ENCODE data around the gene RIPK1. TPM values are rescaled to one million over a fixed set of nuclear protein-coding genes. Genes with fewer than 3 reads are reported as not detected.

Gene RIPK1
- total RNA-seq, 1 donor from 2014 or later: 17.0 TPM

DNA sequence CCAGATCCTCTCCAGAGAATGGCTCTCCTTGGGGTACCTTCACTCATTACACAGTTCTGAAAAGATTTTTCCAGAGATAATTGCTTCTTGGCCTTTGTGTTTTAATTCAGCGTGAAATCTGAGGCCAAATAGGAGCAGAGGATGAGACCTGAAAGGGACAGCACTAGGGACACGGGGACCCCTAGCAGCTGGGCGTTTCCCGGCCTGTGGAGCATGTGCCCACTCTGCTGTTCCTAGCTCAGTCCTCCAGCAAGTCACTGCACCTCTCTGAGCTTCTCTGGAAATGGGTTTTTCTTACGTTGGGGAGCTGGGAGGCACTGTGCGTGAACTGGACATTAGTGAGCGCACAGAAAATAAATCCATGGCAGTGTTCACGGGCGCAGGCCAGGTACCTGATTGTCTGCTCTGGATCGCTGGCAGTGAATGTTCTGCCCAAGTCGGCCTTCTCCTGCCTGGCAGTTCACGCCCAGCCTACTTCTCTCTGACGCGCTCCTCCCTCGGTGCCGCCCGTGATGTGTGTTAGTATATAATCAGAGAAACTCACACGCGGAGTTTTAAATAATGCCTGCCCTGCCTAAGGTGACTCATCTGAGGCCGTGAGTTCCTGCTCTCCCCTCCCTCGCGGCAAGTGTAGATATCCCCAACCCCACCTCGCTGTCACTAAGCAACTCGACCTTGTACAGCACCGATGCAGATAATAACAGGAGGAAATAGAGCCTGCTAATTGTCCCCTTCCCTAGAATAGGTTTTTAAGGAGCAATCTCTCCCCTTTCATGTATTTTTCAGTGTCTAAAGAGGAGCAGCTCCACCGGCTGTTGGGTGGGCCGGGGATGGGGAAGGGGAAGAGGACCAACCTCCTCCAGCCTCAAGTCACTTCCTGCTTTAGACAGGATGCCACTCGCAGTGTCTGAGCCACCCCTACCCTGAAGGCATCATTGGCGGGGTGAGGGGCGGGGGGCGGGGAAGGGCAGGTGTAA, 91.8 kb downstream of the RIPK1 start:
- H3K4me3 Mint-ChIP-seq: peak overlapping the region; percentile 31
- peaks cover 7% of the 10 kb centered on the region for H3K36me3 Mint-ChIP-seq (ENCODE audit: low read depth)
- H3K27ac Mint-ChIP-seq: no peak overlapping the region
- H3K27me3 Mint-ChIP-seq: peaks cover 49% of the 10 kb centered on the region
- H3K9me3 Mint-ChIP-seq: peaks cover 4% of the 10 kb centered on the region
- intact Hi-C loops (cut with micrococcal nuclease): loop anchor here (5.0 kb wide), 1 partner anchor 977 kb away; the partner anchor contains the start of gene ECI2
- H3K4me1 Mint-ChIP-seq: peaks cover 29% of the 10 kb centered on the region
- peak; percentile 73 for DNase-seq

DNA sequence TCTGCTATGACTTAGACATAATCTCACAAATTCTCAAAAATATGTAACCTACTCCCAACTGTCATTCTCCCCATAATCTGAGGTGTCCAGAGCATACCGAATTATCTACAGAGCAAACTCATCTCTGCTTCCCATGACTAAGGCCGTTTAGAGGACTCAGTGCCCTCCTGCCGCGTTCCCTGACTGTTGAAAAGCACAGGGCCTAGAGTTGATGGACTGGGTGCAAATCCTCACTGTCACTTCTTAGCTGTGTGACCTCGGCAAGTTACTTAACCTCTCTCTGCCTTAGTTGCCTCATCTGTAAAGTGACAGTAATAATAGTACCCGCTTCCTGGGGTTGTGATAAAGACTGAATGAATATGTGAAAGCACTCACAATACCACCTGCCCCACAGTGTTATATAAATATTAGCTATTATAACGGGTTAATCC, 93.8 kb downstream of the RIPK1 start:
- H3K4me1 Mint-ChIP-seq: peaks cover 25% of the 10 kb centered on the region
- intact Hi-C loops (cut with micrococcal nuclease): loop anchor here (2.0 kb wide), 1 partner anchor 65 kb away; the partner anchor contains the start of gene TUBB2B
- DNase-seq: no peak
- peaks cover 43% of the 10 kb centered on the region for H3K27me3 Mint-ChIP-seq
- peaks cover 3% of the 10 kb centered on the region for H3K36me3 Mint-ChIP-seq (ENCODE audit: low read depth)
- H3K9me3 Mint-ChIP-seq: peaks cover 4% of the 10 kb centered on the region
- no peak overlapping the region for H3K27ac Mint-ChIP-seq
- H3K4me3 Mint-ChIP-seq: peak overlapping the region; percentile 77

DNA sequence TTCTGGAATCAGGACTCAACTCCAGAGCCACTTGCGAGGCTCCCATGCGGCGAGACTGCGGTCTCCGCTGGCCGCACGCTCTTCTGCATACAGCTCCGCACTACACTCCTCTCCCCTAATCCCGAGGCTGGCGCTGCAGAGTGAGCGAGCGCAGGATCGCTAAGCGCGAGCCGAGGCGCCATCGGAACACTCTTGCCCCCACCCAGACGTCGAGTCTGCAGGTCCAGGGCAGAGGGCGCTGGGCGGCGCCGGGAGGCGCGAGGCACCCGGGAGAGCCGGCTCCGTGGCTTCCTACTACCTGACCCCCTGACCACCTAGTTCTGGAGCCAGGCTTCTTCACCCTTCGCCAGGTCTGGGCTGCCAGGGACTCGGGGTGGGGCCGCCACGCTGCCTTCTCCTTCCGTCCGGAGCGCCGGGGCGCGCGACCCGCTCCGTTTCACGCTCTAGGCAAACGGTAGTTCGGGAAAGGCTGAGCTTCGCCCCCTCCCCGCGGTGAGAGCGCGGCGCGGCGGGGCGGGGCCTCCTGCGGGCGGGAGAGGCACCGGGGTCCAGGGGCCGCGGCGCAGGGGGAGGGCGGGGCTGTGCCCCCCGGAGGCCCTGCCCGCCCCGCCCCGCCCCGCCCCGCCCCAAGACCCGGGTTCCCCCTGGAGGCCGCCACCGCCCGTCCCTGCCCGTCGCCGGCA, 94.4 kb downstream of the RIPK1 start:
- intact Hi-C loops (cut with micrococcal nuclease): loop anchor here (2.0 kb wide), 1 partner anchor 64 kb away; the partner anchor contains the start of gene TUBB2B
- no peak overlapping the region for H3K27ac Mint-ChIP-seq
- DNase-seq: peak; percentile 88
- peak overlapping the region; percentile 77 for H3K4me3 Mint-ChIP-seq
- H3K9me3 Mint-ChIP-seq: peaks cover 4% of the 10 kb centered on the region
- H3K36me3 Mint-ChIP-seq (ENCODE audit: low read depth): peaks cover 3% of the 10 kb centered on the region
- peaks cover 25% of the 10 kb centered on the region for H3K4me1 Mint-ChIP-seq
- H3K27me3 Mint-ChIP-seq: peaks cover 46% of the 10 kb centered on the region

DNA sequence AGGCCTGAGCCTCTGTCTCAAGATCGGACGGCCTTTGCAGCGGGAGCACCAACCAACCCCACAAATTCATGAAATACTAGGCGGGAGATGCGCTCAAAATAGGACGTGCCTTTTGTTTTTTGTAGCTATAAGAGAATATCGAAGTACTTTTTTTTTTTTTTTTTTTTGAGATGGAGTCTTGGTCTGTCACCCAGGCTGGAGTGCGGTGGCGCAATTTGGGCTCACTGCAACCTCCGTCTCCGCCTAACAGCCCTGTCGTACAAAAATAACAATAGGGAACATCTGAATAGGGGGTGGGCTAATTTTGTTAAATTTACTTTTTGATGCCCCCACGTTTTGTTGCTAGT, 94.9 kb downstream of the RIPK1 start:
- Mint-ChIP-seq H3K27ac (no peak overlapping the region), H3K4me3 (peak overlapping the region; percentile 77), H3K36me3 (ENCODE audit: low read depth) (peaks cover 3% of the 10 kb centered on the region), H3K9me3 (peaks cover 4% of the 10 kb centered on the region), H3K4me1 (peaks cover 23% of the 10 kb centered on the region), H3K27me3 (peaks cover 44% of the 10 kb centered on the region)
- no peak for DNase-seq
- intact Hi-C loops (cut with micrococcal nuclease): loop anchor here (2.0 kb wide), 1 partner anchor 64 kb away; the partner anchor contains the start of gene TUBB2B

DNA sequence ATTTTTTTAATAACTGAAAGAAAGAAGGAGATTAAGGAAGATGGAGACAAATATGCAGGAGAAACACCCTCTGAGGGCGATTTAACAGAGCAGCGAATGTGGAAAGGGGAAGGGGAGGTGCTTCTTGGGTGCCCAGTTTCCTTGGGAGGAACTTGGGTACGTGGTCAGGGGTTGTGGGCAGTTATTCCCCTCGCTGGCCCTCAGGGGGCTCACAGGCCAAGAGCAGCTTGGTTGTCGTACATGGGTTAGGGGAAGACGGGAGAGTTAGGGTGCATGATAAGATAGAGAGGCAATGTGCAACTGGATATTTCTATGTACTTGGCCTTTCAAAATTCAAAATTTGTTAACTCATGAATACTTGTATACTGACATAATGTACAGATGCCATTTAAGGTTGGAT, 96.1 kb downstream of the RIPK1 start:
- no peak overlapping the region for H3K4me3 Mint-ChIP-seq
- intact Hi-C loops (cut with micrococcal nuclease): no loop called here

More for the DNA sequence above, 96.1 kb downstream of the RIPK1 start:
- peaks cover 3% of the 10 kb centered on the region for H3K36me3 Mint-ChIP-seq (ENCODE audit: low read depth)
- peaks cover 21% of the 10 kb centered on the region for H3K4me1 Mint-ChIP-seq
- peaks cover 4% of the 10 kb centered on the region for H3K9me3 Mint-ChIP-seq
- DNase-seq: no peak
- peaks cover 38% of the 10 kb centered on the region for H3K27me3 Mint-ChIP-seq
- no peak overlapping the region for H3K27ac Mint-ChIP-seq

Other genes starting within 250 kb of the RIPK1 start
- gene SERPINB1, start 226.6 kb upstream of the RIPK1 start, total RNA-seq: 76.1 and 79.9 TPM in 2 replicates
- gene SERPINB9, start 165.2 kb upstream of the RIPK1 start, total RNA-seq: 81.3 and 83.8 TPM in 2 replicates
- 33.1 and 36.2 TPM in 2 replicates for gene SERPINB6, start 96.9 kb upstream of the RIPK1 start, total RNA-seq
- 29.1 and 34.0 TPM in 2 replicates for gene NQO2, start 68.6 kb upstream of the RIPK1 start, total RNA-seq
- gene BPHL, start 50.2 kb downstream of the RIPK1 start, total RNA-seq: 6.8 and 7.7 TPM in 2 replicates
- 3.9 and 4.7 TPM in 2 replicates for gene TUBB2A, start 89.0 kb downstream of the RIPK1 start, total RNA-seq
- gene TUBB2B, start 159.2 kb downstream of the RIPK1 start, total RNA-seq: 0.12 TPM in 1 of 2 replicates, not detected in the other
- 33.4 and 35.6 TPM in 2 replicates for gene PSMG4, start 190.5 kb downstream of the RIPK1 start, total RNA-seq

All from activated CD4-positive, alpha-beta T cell treated with anti-CD3 and anti-CD28 coated beads, Interleukin-2, amount 10 ng/mL, durations not matched to agents 24 days and 14 days (primary cell).